ENCODE data around the gene PYGB. TPM values are rescaled to one million over a fixed set of nuclear protein-coding genes. Genes with fewer than 3 reads are reported as not detected.
"Not testable (repeated sequence)": the region's sequence is repeated elsewhere in the genome, so short reads cannot be mapped to it uniquely, and the experiment has no call there.

PYGB gene
- total and polyA plus RNA-seq, 9 donors = 20.7 to 31.5 (median 26.0) TPM

GRCh38 chr20:25324412-25324811 lies 76.5 kb downstream of the PYGB start:
- H3K36me3 ChIP-seq (ENCODE audit: control insufficient read depth, insufficient read depth, low read length) = peaks cover 15% of the 10 kb centered on the region
- no peaks in the 10 kb centered on the region for H3K27me3 ChIP-seq (ENCODE audit: control insufficient read depth, insufficient read depth, low read length)
- H3K9me3 ChIP-seq (replicated peaks; ENCODE audit: control insufficient read depth, low read depth, low read length) = no peaks in the 10 kb centered on the region
- peaks cover 7% of the 10 kb centered on the region for H3K4me1 ChIP-seq (ENCODE audit: control insufficient read depth, insufficient read depth, low read length)
- peak; percentile 79 for DNase-seq
- H3K27ac ChIP-seq (ENCODE audit: low read length) = peak overlapping the region; percentile 42
- no peak overlapping the region for H3K4me3 ChIP-seq (ENCODE audit: low read length)
- WGBS (ENCODE audit: insufficient coverage) = 62% methylated on average over 5 of the region's 5 CpGs

GRCh38 chr20:25325073-25325472 lies 77.2 kb downstream of the PYGB start:
- Histone ChIP-seq H3K27ac (ENCODE audit: low read length) (no peak overlapping the region), H3K36me3 (ENCODE audit: control insufficient read depth, insufficient read depth, low read length) (peaks cover 11% of the 10 kb centered on the region), H3K9me3 (replicated peaks; ENCODE audit: control insufficient read depth, low read depth, low read length) (no peaks in the 10 kb centered on the region), H3K4me3 (ENCODE audit: low read length) (no peak overlapping the region), H3K27me3 (ENCODE audit: control insufficient read depth, insufficient read depth, low read length) (no peaks in the 10 kb centered on the region), H3K4me1 (ENCODE audit: control insufficient read depth, insufficient read depth, low read length) (peaks cover 3% of the 10 kb centered on the region)
- WGBS (ENCODE audit: insufficient coverage) = no CpG with 5 or more reads among the region's 3 CpGs
- no peak for DNase-seq

DNA sequence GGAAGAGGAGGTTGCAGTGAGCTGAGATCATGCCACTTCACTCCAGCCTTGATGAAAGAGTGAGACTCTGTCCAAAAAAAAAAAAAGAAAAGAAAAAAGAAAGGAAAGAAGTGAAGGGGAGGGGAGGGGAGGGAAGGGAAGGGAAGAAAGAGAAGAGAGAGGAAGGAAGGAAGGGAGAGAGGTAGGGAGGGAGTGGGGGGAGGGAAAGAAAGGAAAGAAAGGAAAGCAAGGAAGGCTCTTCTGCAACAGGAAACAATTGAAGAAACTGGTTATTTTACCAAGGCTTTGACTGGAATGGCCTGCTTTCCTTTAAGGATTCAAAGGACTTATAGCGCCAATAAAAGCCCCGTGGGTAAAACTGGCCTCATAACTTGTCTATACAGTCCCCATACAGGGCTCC lies 78.1 kb downstream of the PYGB start:
- Histone ChIP-seq H3K9me3 (replicated peaks; ENCODE audit: control insufficient read depth, low read depth, low read length) (no peaks in the 10 kb centered on the region), H3K4me1 (ENCODE audit: control insufficient read depth, insufficient read depth, low read length) (peaks cover 3% of the 10 kb centered on the region), H3K27ac (ENCODE audit: low read length) (no peak overlapping the region), H3K4me3 (ENCODE audit: low read length) (no peak overlapping the region), H3K27me3 (ENCODE audit: control insufficient read depth, insufficient read depth, low read length) (no peaks in the 10 kb centered on the region), H3K36me3 (ENCODE audit: control insufficient read depth, insufficient read depth, low read length) (peaks cover 11% of the 10 kb centered on the region)
- no peak for DNase-seq
- no CpG with 5 or more reads among the region's 2 CpGs for WGBS (ENCODE audit: insufficient coverage)

- H3K9me3 ChIP-seq (replicated peaks; ENCODE audit: control insufficient read depth, low read depth, low read length) = no peaks in the 10 kb centered on the region
- H3K4me1 ChIP-seq (ENCODE audit: control insufficient read depth, insufficient read depth, low read length) = peaks cover 3% of the 10 kb centered on the region
- no peak for DNase-seq
- H3K36me3 ChIP-seq (ENCODE audit: control insufficient read depth, insufficient read depth, low read length) = peaks cover 7% of the 10 kb centered on the region
- no peaks in the 10 kb centered on the region for H3K27me3 ChIP-seq (ENCODE audit: control insufficient read depth, insufficient read depth, low read length)
- no peak overlapping the region for H3K4me3 ChIP-seq (ENCODE audit: low read length)
- no peak overlapping the region for H3K27ac ChIP-seq (ENCODE audit: low read length)
- WGBS (ENCODE audit: insufficient coverage) = no CpG with 5 or more reads among the region's 7 CpGs
These were observed 79.8 kb downstream of the PYGB start for GRCh38 chr20:25327521-25328235.

DNA sequence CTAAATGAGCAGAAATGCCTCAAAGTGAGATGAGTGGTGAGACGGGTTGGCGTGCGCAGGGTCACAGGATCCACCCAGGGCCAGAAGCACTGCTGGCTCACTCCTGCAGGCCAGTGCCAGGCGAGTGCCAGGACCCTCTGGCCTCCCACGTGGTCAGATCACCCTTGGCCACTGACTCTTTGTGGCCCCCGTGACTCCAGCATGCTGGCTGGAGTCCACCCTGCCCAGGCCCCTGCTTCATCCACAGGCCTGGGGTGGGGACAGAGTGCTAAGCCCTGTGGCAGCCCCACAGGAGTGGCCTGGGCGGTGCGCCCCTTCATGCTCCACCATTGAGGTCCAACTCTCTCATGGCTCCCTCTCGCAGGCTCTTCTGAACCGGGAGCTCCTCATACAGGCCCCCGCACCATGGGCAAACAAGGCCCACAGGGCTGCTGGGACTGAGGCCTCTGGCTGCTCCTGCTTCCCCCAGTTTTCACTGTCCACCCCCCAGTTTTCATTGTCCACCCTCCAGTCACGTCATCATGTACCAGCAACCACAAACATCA lies 81.1 kb downstream of the PYGB start:
- Histone ChIP-seq H3K9me3 (replicated peaks; ENCODE audit: control insufficient read depth, low read depth, low read length) (no peaks in the 10 kb centered on the region), H3K27ac (ENCODE audit: low read length) (no peak overlapping the region), H3K36me3 (ENCODE audit: control insufficient read depth, insufficient read depth, low read length) (no peaks in the 10 kb centered on the region), H3K4me3 (ENCODE audit: low read length) (no peak overlapping the region), H3K27me3 (ENCODE audit: control insufficient read depth, insufficient read depth, low read length) (no peaks in the 10 kb centered on the region), H3K4me1 (ENCODE audit: control insufficient read depth, insufficient read depth, low read length) (peaks cover 2% of the 10 kb centered on the region)
- WGBS (ENCODE audit: insufficient coverage) = 90% methylated on average over 11 of the region's 12 CpGs
- DNase-seq = no peak

DNA sequence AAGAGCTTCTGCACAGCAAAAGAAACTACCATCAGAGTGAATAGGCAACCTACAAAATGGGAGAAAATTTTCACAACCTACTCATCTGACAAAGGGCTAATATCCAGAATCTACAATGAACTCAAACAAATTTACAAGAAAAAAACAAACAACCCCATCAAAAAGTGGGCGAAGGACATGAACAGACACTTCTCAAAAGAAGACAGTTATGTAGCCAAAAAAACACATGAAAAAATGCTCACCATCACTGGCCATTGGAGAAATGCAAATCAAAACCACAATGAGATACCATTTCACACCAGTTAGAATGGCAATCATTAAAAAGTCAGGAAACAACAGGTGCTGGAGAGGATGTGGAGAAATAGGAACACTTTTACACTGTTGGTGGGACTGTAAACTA lies 87.1 kb downstream of the PYGB start:
- H3K27ac ChIP-seq (ENCODE audit: low read length); H3K27me3 ChIP-seq (ENCODE audit: control insufficient read depth, insufficient read depth, low read length); H3K36me3 ChIP-seq (ENCODE audit: control insufficient read depth, insufficient read depth, low read length); H3K4me3 ChIP-seq (ENCODE audit: low read length); H3K4me1 ChIP-seq (ENCODE audit: control insufficient read depth, insufficient read depth, low read length); H3K9me3 ChIP-seq (replicated peaks; ENCODE audit: control insufficient read depth, low read depth, low read length); DNase-seq: not testable (repeated sequence)
- no CpG with 5 or more reads among the region's 1 CpG for WGBS (ENCODE audit: insufficient coverage)

DNA sequence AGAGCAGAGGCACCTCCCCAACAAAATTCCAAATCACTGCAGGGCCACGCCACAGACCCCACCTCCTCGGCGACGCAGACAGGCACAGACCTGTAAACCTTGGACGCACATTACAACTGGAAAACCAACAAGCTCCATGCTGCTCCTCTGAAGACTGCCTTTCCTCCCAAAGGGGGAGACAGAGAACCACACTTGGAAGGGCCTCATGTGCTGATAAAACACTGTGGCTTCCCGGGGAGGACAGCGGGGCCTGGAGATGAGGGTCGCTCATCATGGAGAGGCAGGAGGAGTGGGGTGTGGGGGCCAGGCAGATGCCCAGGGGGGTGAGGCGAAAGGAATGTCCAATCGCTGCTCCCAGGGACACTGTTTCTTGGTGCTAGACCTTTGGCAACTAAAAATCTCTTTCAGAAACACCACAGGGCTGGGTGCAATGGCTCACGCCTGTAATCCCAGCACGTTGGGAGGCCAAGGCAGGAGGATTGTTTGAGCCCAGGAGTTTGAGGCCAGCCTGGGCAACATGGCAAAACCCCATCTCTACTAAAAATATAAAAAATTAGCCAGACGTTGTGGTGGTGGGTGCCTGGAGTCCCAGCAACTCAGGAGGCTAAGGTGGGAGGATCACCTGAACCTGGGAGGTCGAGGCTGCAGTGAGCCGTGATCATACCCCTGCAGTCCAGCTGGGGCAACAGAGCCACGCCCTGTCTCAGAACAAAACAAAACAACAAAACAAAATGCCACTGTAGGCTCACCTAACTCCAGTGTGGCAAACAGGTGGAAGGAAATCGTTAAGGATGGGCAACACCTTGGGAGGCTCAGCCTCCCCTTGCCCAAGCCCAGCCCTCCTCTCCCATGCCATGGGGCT lies 88.9 kb downstream of the PYGB start:
- Histone ChIP-seq H3K9me3 (replicated peaks; ENCODE audit: control insufficient read depth, low read depth, low read length) (no peaks in the 10 kb centered on the region), H3K36me3 (ENCODE audit: control insufficient read depth, insufficient read depth, low read length) (no peaks in the 10 kb centered on the region), H3K4me1 (ENCODE audit: control insufficient read depth, insufficient read depth, low read length) (no peaks in the 10 kb centered on the region), H3K27me3 (ENCODE audit: control insufficient read depth, insufficient read depth, low read length) (no peaks in the 10 kb centered on the region), H3K4me3 (ENCODE audit: low read length) (no peak overlapping the region), H3K27ac (ENCODE audit: low read length) (no peak overlapping the region)
- peak; percentile 36 for DNase-seq
- WGBS (ENCODE audit: insufficient coverage) = 67% methylated on average over 10 of the region's 17 CpGs

GRCh38 chr20:25338112-25339023 lies 90.5 kb downstream of the PYGB start:
- no peak overlapping the region for H3K27ac ChIP-seq (ENCODE audit: low read length)
- no peaks in the 10 kb centered on the region for H3K36me3 ChIP-seq (ENCODE audit: control insufficient read depth, insufficient read depth, low read length)
- H3K9me3 ChIP-seq (replicated peaks; ENCODE audit: control insufficient read depth, low read depth, low read length) = no peaks in the 10 kb centered on the region
- WGBS (ENCODE audit: insufficient coverage) = 89% methylated on average over 8 of the region's 11 CpGs
- H3K4me3 ChIP-seq (ENCODE audit: low read length) = no peak overlapping the region
- no peaks in the 10 kb centered on the region for H3K27me3 ChIP-seq (ENCODE audit: control insufficient read depth, insufficient read depth, low read length)
- DNase-seq = no peak
- H3K4me1 ChIP-seq (ENCODE audit: control insufficient read depth, insufficient read depth, low read length) = no peaks in the 10 kb centered on the region

DNA sequence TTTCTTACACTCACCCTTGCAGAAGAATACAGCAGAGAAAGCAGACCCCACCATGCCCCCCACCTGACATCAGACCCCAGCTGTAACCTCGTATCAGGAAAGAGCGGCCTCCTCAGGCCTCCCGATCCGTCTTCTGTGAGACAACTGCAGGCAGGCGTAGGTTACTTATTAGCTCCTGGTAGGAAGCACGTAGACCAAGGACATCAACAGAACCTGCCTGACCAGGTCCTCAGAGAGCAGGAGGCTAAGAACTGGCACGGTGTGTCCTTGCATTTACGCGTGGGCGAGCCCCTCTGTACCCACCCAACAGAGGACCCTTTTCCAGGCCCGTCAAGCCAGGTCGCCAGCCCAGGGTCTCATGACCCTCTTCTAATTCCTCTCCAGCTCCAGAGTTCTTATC lies 91.7 kb downstream of the PYGB start:
- DNase-seq = no peak
- Histone ChIP-seq H3K27ac (ENCODE audit: low read length) (no peak overlapping the region), H3K9me3 (replicated peaks; ENCODE audit: control insufficient read depth, low read depth, low read length) (no peaks in the 10 kb centered on the region), H3K4me1 (ENCODE audit: control insufficient read depth, insufficient read depth, low read length) (no peaks in the 10 kb centered on the region), H3K4me3 (ENCODE audit: low read length) (no peak overlapping the region), H3K27me3 (ENCODE audit: control insufficient read depth, insufficient read depth, low read length) (no peaks in the 10 kb centered on the region), H3K36me3 (ENCODE audit: control insufficient read depth, insufficient read depth, low read length) (no peaks in the 10 kb centered on the region)
- WGBS (ENCODE audit: insufficient coverage) = 85% methylated on average over 8 of the region's 12 CpGs
